Stimulated activated CD4-positive, alpha-beta T cell treated with anti-CD3 and anti-CD28 coated beads, Interleukin-15, amount 100 ng/mL, for 1 hour (primary cell): Measurements from ENCODE around the gene GPR42.
"Not testable (repeated sequence)": the region's sequence is repeated elsewhere in the genome, so short reads cannot be mapped to it uniquely, and the experiment has no call there.

Experiments
- DNase-seq, 2 donors: peaks; one replicate each; pipeline ENCODE4 v3.0.0-alpha.2; 2020; ENCODE audit warnings: low read depth in 1 of 2, low spot score in 1 of 2

GPR42 gene

GRCh38 chr19:35346193-35347052 lies 24.4 kb upstream of the GPR42 start:
- DNase-seq = peak; percentile 48 to 54

GRCh38 chr19:35347171-35347929 lies 23.5 kb upstream of the GPR42 start, which contains the start of gene FFAR1:
Gene FFAR1 (plus strand): TSS chr19:35347902. CDS start chr19:35351552, 3,650 bp downstream.
- DNase-seq = peak in 1 of 2 donors; percentile 22

GRCh38 chr19:35347930-35348298 lies 23.0 kb upstream of the GPR42 start:
- DNase-seq = no peak

- no peak for DNase-seq
Observed at GRCh38 chr19:35348911-35349611, 21.8 kb upstream of the GPR42 start.

- DNase-seq = no peak
Observed at GRCh38 chr19:35349614-35350521, 21.0 kb upstream of the GPR42 start.

- DNase-seq = no peak
Observed at GRCh38 chr19:35350591-35350990, 20.3 kb upstream of the GPR42 start.

GRCh38 chr19:35351411-35352176 lies 19.3 kb upstream of the GPR42 start:
- no peak for DNase-seq

- DNase-seq = no peak
Observed at GRCh38 chr19:35352177-35352447, 18.8 kb upstream of the GPR42 start.

- DNase-seq = peak; percentile 34 to 43
Observed at GRCh38 chr19:35352448-35353304, 18.2 kb upstream of the GPR42 start.

GRCh38 chr19:35353635-35354034 lies 17.2 kb upstream of the GPR42 start:
- DNase-seq = no peak

GRCh38 chr19:35354898-35355297 lies 16.0 kb upstream of the GPR42 start:
- DNase-seq = no peak

- DNase-seq = no peak
Observed at GRCh38 chr19:35355791-35356460, 14.9 kb upstream of the GPR42 start.

GRCh38 chr19:35357867-35358573 lies 12.8 kb upstream of the GPR42 start, which contains the start of gene FFAR3:
Gene FFAR3 (plus strand): TSS chr19:35358460. CDS start chr19:35358891, 431 bp downstream.
- no peak for DNase-seq

GRCh38 chr19:35358834-35359233 lies 12.0 kb upstream of the GPR42 start:
- DNase-seq = not testable (repeated sequence)

- not testable (repeated sequence) for DNase-seq
Observed at GRCh38 chr19:35359395-35359794, 11.5 kb upstream of the GPR42 start.

GRCh38 chr19:35360081-35360480 lies 10.8 kb upstream of the GPR42 start:
- DNase-seq = not testable (repeated sequence)

GRCh38 chr19:35360880-35361420 lies 9.9 kb upstream of the GPR42 start:
- no peak for DNase-seq
